GM19452 (cell line): ENCODE data around the gene MANBA.
"Not testable (repeated sequence)": the region's sequence is repeated elsewhere in the genome, so short reads cannot be mapped to it uniquely, and the experiment has no call there.

ENCODE experiments used
- ATAC-seq: cut with Tn5 transposase; IDR thresholded peaks from one replicate; pipeline ENCODE4 v1.9.1; 2021; ENCODE audit not compliant: unreplicated experiment

Gene MANBA

GRCh38 chr4:102725229-102725628, 35.5 kb downstream of the MANBA start:
- no peak for ATAC-seq

DNA sequence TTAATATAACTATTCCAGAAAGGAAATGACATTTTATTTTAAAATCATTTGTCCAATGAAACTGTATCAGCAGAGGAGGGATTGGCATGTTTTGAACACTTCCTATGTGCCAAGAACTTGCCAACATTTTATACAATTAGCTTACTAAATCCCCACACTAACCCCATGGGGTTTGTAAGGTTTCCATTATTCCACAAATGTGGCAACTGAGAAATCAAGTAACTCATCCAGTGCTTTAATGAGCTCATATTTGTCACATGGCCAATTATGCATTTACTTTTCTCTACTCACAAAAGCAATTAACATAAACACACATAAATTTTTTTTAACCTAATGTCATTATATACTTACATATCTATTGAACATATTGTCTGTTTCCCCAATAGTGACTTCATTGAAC, 37.3 kb downstream of the MANBA start:
- ATAC-seq, result no peak

GRCh38 chr4:102722740-102723139, 38.0 kb downstream of the MANBA start:
- no peak for ATAC-seq

DNA sequence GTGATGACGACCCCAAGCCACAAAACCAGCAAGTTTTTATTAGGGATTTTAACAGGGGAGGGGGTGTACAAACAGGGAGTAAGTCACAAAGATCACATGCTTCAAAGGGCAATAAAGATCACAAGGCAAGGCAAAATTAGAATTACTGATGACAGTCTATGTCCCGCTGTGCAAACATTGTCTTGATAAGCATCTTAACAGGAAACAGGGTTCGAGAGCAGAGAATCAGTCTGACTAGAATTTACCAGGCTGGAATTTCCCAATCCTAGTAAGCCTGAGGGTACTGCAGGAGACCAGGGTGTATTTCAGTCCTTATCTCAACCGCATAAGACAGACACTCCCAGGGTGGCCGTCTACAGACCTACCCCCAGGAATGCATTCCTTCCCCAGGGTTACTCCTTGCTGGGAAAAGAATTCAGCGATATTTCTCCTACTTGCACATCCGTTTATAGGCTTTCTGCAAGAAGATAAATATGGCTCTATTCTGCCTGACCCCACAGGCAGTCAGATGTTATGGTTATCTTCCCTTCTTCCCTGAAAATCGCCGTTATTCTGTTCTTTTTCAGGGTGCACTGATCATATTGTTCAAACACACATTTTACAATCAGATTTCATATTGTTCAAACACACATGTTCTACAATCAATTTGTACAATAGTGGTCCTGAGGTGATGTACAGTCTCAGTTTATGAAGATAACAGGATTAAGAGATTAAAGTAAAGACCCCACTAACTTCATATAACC, 41.8 kb downstream of the MANBA start:
- not testable (repeated sequence) for ATAC-seq

GRCh38 chr4:102717448-102718092, 43.2 kb downstream of the MANBA start:
- peak; percentile 57 for ATAC-seq

DNA sequence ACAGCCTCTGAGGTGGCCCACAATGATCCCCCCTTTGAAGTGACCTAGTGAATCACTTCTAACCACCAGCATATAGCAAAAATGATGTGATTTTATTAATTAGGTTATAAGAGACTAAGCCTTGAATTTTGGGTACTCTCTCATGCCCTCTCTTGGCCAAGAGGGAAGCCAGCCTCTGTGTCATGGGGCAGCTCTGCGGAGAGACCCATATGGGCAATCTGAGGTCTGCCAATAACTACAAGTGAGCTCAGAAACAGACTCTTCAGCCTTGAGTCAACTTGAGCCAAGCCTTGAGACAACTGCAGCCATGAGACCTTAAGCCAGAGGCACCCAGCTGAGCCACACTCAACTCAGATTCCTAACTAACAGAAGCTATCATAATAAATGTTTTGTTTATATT, 45.7 kb downstream of the MANBA start:
- ATAC-seq, result no peak

DNA sequence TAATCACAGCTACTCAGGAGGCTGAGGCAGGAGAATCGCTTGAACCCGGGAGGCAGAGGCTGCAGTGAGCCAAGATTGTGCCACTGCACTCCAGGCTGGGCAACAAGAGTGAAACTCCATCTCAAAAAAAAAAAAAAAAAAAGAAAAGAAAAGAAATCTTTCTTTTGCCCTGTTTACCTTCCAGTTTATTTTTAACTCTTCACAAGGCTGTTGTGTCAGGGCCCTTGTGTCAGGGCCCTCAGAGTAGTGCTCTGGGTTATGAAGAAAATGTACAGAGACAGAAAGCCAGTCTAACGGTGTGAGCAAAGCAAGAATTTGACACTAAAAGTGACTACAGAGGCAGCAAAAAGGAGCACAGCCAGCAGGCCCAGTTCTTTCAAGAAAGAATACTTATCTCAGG, 47.0 kb downstream of the MANBA start:
- ATAC-seq, result not testable (repeated sequence)

GRCh38 chr4:102713096-102713495, 47.7 kb downstream of the MANBA start:
- ATAC-seq, result no peak

- no peak for ATAC-seq
These were observed 49.8 kb downstream of the MANBA start for GRCh38 chr4:102710986-102711385.

DNA sequence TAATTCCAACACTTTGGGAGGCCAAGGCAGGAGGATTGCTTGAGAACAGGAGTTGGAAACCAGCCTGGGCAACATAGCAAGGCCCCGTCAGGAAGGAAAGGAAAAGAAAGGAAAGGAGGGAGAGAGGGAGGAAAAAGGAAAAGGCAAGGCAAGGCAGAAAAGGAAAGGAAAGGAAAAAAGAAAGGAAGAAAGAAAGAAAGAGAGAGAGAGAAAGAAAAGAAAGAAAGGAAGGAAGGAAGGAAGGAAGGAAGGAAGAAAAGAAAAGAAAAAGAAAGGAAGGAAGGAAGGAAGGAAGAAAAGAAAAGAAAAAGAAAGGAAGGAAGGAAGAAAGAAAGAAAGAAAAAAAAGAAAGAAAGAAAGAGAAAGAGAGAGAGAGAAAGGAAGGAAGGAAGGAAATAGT, 51.7 kb downstream of the MANBA start:
- ATAC-seq, result not testable (repeated sequence)

DNA sequence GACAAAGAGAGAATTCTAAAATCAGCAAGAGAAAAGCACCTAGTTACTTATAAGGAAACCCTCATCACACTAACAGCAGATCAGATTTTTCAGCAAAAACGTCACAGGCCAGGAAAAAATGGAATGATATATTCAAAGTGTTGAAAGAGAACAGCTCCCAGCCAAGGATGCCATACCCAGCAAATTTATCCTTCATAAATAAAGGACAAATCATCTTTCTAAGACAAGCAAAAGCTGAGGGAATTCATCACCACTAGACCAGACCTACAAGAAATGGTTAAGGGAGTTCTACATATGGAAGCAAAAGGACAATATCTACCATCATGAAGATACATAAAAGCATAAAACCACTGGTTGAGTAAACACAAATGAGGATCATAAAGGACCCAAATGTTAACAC, 53.6 kb downstream of the MANBA start:
- ATAC-seq, result no peak

- no peak for ATAC-seq
These were observed 55.3 kb downstream of the MANBA start for GRCh38 chr4:102705391-102705935.

- no peak for ATAC-seq
These were observed 64.0 kb downstream of the MANBA start for GRCh38 chr4:102696758-102697157.

DNA sequence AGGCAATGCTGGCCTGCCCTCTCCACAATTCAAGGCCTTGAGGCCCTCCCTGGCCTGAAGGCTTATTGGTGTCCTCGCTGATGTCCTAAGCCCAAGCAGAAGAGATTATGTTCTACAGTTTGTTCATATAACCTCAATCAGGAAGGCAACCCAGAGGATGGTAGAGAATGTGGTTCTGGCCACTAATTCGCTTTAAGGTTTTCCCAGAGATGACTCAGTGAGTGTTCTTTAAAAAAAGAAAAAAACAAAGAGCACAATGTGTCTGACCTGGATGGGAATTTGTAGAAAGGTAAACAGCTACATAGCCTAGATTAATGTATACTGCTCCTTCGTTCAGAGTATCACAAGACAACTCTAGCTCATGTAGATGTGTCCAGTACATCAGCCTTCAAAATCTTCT, 66.0 kb downstream of the MANBA start:
- ATAC-seq, result no peak

DNA sequence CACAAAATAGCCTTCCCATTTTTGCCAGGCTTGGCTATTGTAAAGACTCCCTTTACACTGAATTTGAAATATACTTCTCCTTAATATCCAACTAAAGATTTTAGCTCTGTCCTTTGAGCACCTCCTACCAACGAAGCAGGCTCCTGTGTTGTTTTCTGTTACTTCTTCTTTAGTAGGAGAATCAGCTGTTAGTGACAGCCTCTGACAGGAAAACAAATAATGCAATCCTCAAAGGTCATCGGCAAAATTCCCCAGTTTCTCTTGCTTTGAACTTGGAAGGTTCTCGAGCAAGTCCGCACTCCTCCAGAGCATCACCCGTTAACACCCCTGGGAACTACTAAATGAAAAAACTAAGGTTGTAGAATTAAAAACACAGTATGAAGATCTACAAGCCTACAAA, 66.9 kb downstream of the MANBA start:
- ATAC-seq, result no peak

DNA sequence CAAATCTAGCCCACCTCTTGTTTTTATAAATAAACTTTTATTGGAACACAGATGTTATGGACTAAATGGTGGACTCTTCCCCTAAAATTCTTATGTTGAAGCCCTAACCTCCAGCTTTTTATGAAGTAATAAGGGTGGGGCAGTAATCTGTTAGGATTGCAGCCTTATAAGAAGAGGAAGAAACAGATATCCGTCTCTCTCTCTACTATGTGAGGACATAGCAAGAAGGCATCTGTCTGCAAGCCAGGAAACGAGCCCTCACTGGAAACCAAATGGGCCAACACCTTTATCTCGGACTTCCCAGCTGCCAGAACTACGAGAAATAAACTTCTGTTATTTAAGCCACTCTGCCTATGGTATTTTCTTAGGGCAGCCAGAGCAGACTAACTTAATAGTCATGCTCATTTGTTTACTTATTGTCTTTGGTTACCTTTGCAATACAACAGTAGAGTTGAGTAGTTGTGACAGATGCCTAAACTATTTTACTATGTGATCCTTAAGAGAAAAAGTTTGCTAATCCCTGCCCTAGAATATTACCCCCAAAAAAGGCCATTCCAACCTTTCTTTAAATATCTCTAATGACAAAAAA, 67.4 kb downstream of the MANBA start:
- no peak for ATAC-seq

DNA sequence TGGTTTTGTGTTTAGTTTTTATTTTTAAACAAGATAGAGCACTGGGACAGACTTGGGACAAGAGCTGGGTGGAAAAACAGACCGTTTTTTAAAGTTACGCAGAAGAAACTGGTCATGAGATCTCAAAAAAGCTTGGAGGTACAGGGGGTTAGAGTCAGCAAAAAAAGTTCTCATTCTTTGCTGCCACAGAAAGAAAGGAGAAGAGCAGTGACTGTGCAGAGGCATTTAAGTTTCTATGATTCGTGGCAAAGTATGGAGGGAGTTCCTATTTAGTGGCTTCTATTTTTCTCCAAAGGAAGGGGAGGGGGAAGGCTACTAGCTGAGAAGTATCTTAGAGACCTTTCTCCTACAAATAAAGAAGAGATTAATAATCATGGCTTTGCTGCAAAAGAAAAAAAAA, 68.3 kb downstream of the MANBA start:
- ATAC-seq, result no peak

DNA sequence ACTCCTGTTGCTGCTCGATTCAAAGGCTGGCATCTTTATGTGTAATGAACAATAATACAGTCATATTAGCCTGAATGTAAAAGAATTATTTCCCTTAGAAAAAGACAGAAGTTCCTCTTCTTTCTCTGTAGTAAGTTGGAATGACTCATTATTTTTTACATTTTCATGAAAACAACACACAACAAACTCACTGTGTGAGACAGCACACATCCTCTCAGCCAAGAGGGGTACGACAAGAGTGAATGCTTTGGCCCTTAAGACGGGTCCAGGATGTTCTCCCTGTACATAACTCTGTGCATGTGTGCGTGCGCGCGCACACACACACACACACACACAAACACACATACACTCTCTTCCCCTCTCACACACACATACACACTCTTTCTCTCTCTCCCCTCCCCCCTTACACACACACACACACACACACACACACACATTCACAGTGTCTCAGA, 72.8 kb downstream of the MANBA start:
- ATAC-seq, result peak; percentile 38

- ATAC-seq, result peak; percentile 90
These were observed 73.3 kb downstream of the MANBA start for GRCh38 chr4:102687373-102687981.

- ATAC-seq, result no peak
These were observed 75.0 kb downstream of the MANBA start for GRCh38 chr4:102685768-102686167.

DNA sequence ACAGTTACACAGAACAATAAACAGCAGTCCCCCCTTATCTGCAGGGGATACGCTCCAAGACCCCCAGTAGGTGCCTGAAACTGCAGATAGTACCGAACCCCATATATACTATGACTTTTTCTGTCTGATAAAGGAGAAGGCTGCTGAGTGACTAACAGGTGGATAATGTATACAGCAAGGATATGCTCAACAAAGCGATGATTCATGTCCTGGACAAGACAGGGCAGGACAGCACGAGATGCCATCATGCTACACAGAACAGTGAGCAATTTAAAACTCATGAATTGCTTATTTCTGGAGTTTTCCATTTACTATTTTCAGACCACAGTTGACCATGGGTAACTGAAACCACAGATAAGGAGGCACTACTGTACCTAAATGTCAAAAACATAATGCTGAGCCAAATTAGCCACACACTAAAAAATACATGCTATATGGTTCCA, 76.1 kb downstream of the MANBA start:
- no peak for ATAC-seq
